Measurements from ENCODE around the gene MOV10. TPM values are rescaled to one million over a fixed set of nuclear protein-coding genes. Genes with fewer than 3 reads are reported as not detected.

The MOV10 gene
- total RNA-seq, 2 donors from 2014 or later, result 61.6 to 62.7 TPM

DNA sequence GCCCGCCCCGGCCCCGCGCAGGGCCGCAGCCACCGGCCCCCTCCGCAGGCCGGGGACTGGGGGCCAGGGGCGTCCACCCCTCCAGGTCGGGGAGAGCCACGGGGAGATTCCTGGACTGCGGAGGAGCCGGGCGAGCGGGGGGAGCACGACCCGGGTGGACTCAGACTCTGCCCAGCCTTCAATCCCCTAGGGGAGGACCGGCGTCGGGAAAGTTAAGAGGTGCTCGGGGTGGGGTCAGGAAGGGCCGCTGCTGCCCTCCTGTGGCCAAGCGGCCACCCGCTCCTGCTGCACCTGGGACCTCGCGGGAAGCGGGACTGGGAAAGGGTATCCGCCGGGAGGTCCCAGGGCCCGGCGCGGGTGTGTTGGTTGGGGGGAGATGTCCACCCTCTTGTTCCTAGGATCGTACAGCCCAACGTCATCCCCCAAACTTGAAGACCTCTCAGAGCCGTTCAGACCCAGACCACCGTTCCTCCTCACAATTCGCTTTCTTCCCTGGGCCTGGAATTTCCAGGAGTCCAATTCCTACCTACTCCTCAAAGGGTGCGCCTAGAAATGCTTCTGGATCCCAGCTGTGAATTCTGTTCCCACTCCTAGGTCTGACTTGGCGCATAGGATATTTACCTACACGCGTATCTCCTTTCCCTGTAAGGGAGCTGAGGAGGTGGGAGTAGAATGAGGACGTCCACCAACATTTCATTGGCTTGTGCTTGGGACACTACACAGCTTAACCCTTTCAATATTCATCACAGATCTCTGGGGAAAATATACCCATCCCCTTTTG lies 33.0 kb downstream of the MOV10 start:
- peak; percentile 90 for DNase-seq
- H3K4me1 ChIP-seq, result peaks cover 12% of the 10 kb centered on the region
- no peaks in the 10 kb centered on the region for H3K9me3 ChIP-seq
- peak overlapping the region; percentile 86 for H3K4me3 ChIP-seq
- H3K9ac ChIP-seq (ENCODE audit: low read depth in 2 of 2, low read length in 2 of 2), result peak overlapping the region; percentile 57 to 98
- intact Hi-C loops (cut with DNase I), result loop anchor here (5.0 kb wide), 3 partner anchors 90 to 315 kb away; partner anchors contain the start of genes CAPZA1 and ST7L
- no peaks in the 10 kb centered on the region for H3K27me3 ChIP-seq
- peak overlapping the region; percentile 96 for H3K27ac ChIP-seq
- TF ChIP-seq, protein P1, sequence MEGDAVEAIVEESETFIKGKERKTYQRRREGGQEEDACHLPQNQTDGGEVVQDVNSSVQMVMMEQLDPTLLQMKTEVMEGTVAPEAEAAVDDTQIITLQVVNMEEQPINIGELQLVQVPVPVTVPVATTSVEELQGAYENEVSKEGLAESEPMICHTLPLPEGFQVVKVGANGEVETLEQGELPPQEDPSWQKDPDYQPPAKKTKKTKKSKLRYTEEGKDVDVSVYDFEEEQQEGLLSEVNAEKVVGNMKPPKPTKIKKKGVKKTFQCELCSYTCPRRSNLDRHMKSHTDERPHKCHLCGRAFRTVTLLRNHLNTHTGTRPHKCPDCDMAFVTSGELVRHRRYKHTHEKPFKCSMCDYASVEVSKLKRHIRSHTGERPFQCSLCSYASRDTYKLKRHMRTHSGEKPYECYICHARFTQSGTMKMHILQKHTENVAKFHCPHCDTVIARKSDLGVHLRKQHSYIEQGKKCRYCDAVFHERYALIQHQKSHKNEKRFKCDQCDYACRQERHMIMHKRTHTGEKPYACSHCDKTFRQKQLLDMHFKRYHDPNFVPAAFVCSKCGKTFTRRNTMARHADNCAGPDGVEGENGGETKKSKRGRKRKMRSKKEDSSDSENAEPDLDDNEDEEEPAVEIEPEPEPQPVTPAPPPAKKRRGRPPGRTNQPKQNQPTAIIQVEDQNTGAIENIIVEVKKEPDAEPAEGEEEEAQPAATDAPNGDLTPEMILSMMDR (IDR thresholded peaks at IDR 0.05), result peak; percentile 78
- H3K36me3 ChIP-seq, result peaks cover 4% of the 10 kb centered on the region

DNA sequence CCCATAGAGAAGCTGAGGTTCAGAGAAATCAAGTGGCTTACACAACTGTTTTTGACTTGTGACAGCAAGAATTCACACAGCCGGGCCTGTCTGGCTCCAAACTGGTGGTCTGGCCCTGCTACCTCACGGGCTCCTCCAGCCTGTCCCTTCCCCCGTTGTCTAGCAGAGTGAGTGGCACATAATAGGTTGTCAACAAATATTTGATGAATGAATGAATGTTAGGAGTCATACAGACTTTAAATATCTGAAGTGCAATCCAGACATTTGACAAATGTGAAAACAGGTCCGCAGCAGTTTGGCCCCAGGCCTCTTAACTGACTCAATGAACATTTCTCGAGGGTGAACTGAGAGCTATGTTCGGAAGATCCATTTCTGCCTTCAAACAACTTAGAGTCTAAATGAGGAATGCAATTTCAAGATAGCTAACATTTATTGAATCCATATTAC lies 33.6 kb downstream of the MOV10 start:
- H3K4me3 ChIP-seq, result no peak overlapping the region
- intact Hi-C loops (cut with DNase I), result loop anchor here (5.0 kb wide), 3 partner anchors 91 to 316 kb away; partner anchors contain the start of genes CAPZA1 and ST7L
- no peak for DNase-seq
- H3K9ac ChIP-seq (ENCODE audit: low read depth in 2 of 2, low read length in 2 of 2), result peak overlapping the region in 1 of 2 donors; percentile 57
- no peak overlapping the region for H3K27ac ChIP-seq
- no peaks in the 10 kb centered on the region for H3K36me3 ChIP-seq
- TF ChIP-seq, protein P1 (IDR thresholded peaks at IDR 0.05), result no peak
- no peaks in the 10 kb centered on the region for H3K27me3 ChIP-seq
- H3K4me1 ChIP-seq, result peaks cover 12% of the 10 kb centered on the region
- no peaks in the 10 kb centered on the region for H3K9me3 ChIP-seq

DNA sequence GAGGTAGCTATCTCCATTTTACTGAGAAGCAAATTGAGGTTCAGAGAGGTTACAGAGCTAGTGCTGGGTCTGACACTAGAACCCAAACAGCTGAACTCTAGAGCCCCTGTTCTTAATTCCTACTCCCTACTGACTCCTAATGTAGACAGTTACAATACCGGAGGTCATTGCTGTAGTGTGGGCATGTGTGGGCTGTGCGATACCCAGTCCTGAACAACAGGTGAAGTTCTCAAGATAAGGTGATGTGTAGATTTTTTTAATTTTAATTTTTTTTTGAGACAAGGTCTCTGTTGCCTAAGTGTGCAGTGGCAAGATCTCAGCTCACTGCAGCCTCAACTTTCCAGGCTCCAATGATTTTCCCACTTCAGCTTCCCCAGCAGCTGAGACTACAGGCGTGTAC lies 34.0 kb downstream of the MOV10 start:
- Histone ChIP-seq H3K27ac (no peak overlapping the region), H3K27me3 (no peaks in the 10 kb centered on the region), H3K9me3 (no peaks in the 10 kb centered on the region), H3K4me3 (no peak overlapping the region), H3K36me3 (no peaks in the 10 kb centered on the region), H3K9ac (ENCODE audit: low read depth in 2 of 2, low read length in 2 of 2) (no peak overlapping the region), H3K4me1 (peaks cover 12% of the 10 kb centered on the region)
- intact Hi-C loops (cut with DNase I), result loop anchor here (5.0 kb wide), 3 partner anchors 91 to 316 kb away; partner anchors contain the start of genes CAPZA1 and ST7L
- DNase-seq, result no peak
- TF ChIP-seq, protein P1 (IDR thresholded peaks at IDR 0.05), result no peak

DNA sequence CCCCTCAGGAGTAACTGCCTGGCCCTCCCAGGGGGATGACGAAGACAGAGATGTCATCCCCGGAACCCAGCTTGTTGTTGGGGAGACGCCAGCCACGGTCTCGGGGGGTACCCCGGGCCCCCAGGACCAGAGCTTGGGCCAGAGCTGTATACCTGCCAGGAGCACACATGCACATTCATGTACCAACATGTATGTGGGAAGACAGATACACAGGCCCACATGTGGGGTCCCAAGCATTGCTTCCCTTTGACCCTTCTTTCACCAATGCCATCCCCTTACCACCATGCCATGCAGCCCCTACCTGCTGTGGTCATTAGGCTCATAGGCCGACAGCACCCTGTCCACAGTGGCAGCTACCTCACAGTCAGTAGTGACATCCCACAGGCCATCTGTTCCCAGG lies 35.7 kb downstream of the MOV10 start:
- no peak for DNase-seq
- TF ChIP-seq, protein P1 (IDR thresholded peaks at IDR 0.05), result no peak
- Histone ChIP-seq H3K36me3 (no peaks in the 10 kb centered on the region), H3K4me1 (peaks cover 6% of the 10 kb centered on the region), H3K4me3 (no peak overlapping the region), H3K27ac (no peak overlapping the region), H3K9ac (ENCODE audit: low read depth in 2 of 2, low read length in 2 of 2) (no peak overlapping the region), H3K27me3 (no peaks in the 10 kb centered on the region), H3K9me3 (no peaks in the 10 kb centered on the region)
- intact Hi-C loops (cut with DNase I), result no loop called here

DNA sequence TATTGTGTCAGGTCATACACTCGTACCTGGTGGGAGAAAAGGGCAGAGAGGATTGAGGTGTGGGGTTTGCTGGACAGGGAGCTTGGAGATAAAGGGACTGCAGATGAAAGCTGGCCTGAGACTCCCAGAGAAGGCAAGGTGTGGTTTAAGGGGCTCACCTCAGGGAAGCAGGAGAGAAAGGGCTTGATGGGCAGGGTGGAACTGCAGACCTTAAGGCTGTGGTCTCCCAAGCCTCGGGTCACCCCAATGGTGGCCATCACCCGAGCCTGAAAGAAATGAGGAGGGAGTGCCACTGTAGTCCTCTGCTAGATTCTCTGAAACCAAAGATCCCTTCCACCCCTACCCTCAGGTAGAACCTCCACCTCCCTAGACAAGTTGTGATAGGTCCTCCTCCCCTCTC lies 36.1 kb downstream of the MOV10 start:
- TF ChIP-seq, protein P1 (IDR thresholded peaks at IDR 0.05), result no peak
- no peak for DNase-seq
- H3K36me3 ChIP-seq, result no peaks in the 10 kb centered on the region
- H3K4me1 ChIP-seq, result peaks cover 3% of the 10 kb centered on the region
- no peaks in the 10 kb centered on the region for H3K27me3 ChIP-seq
- no peak overlapping the region for H3K9ac ChIP-seq (ENCODE audit: low read depth in 2 of 2, low read length in 2 of 2)
- intact Hi-C loops (cut with DNase I), result no loop called here
- H3K9me3 ChIP-seq, result no peaks in the 10 kb centered on the region
- no peak overlapping the region for H3K27ac ChIP-seq
- H3K4me3 ChIP-seq, result no peak overlapping the region

Data from colonic mucosa (tissue), 4 donors.